ENCODE measurements around the gene OSBPL9. TPM values are rescaled to one million over a fixed set of nuclear protein-coding genes. Genes with fewer than 3 reads are reported as not detected.

Gene OSBPL9
- total RNA-seq, 1 experiment from 2014 or later: 188 TPM

DNA sequence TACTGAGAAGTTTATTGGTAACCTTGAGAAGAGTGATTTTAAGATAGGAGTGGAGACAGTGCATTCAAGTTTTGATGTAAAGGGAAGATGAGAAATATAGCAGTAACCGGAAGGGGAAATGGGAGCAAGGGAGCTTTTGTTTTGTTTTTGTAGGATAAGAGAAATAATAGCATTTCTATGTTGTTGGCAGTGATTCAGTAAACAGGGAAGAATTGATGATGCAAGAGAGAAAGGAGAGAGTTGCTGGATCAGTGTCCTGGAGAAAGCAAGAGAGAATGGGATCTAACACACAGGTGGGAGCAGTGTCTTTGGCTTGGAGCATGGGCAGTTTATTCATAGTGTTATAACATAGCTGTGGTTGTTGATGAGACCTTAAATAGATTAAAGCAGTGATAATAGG lies 56.4 kb downstream of the OSBPL9 start:
- H3K27ac ChIP-seq: no peak overlapping the region
- intact Hi-C loops (cut with micrococcal nuclease; ENCODE audit: unreplicated experiment): loop anchor here (5.0 kb wide), 1 partner anchor 89 kb away; no protein-coding TSS in a partner anchor
- no peaks in the 10 kb centered on the region for H3K9me3 ChIP-seq (ENCODE audit: insufficient read depth, low read depth)
- no peak for DNase-seq
- peaks cover 18% of the 10 kb centered on the region; the same call in 1 of the 2 replicates for H3F3A ChIP-seq (ENCODE audit: insufficient read depth, low read depth)
- POLR2A ChIA-PET (ENCODE audit: unreplicated experiment): no interaction called here
- no peaks in the 10 kb centered on the region for H3K27me3 ChIP-seq (ENCODE audit: insufficient read depth, low read depth)
- no peak overlapping the region for H3K4me3 ChIP-seq
- H3K9me2 ChIP-seq (ENCODE audit: insufficient read depth): no peaks in the 10 kb centered on the region
- no peak overlapping the region for H3K4me2 ChIP-seq
- TF ChIP-seq, protein P1, sequence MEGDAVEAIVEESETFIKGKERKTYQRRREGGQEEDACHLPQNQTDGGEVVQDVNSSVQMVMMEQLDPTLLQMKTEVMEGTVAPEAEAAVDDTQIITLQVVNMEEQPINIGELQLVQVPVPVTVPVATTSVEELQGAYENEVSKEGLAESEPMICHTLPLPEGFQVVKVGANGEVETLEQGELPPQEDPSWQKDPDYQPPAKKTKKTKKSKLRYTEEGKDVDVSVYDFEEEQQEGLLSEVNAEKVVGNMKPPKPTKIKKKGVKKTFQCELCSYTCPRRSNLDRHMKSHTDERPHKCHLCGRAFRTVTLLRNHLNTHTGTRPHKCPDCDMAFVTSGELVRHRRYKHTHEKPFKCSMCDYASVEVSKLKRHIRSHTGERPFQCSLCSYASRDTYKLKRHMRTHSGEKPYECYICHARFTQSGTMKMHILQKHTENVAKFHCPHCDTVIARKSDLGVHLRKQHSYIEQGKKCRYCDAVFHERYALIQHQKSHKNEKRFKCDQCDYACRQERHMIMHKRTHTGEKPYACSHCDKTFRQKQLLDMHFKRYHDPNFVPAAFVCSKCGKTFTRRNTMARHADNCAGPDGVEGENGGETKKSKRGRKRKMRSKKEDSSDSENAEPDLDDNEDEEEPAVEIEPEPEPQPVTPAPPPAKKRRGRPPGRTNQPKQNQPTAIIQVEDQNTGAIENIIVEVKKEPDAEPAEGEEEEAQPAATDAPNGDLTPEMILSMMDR (conservative IDR thresholded peaks at IDR 0.05): no peak
- no peak for TF ChIP-seq EZH2 (IDR thresholded peaks at IDR 0.05; ENCODE audit: low read depth)
- CTCF ChIA-PET: interaction anchor here (0.7 kb wide), 1 partner anchor 28 kb away, joined by 10 read pairs; no protein-coding TSS in a partner anchor
- no TSS peak for BruUV-seq (replicated peaks)
- H3K36me3 ChIP-seq (ENCODE audit: low read depth): peaks cover 30% of the 10 kb centered on the region
- peaks cover 13% of the 10 kb centered on the region for H3K4me1 ChIP-seq (replicated peaks; ENCODE audit: insufficient read depth)
- H4K20me1 ChIP-seq (ENCODE audit: insufficient read depth): peaks cover 12% of the 10 kb centered on the region
- H3K79me2 ChIP-seq (ENCODE audit: low read depth): peaks cover 92% of the 10 kb centered on the region
- H2AFZ ChIP-seq: no peak overlapping the region

DNA sequence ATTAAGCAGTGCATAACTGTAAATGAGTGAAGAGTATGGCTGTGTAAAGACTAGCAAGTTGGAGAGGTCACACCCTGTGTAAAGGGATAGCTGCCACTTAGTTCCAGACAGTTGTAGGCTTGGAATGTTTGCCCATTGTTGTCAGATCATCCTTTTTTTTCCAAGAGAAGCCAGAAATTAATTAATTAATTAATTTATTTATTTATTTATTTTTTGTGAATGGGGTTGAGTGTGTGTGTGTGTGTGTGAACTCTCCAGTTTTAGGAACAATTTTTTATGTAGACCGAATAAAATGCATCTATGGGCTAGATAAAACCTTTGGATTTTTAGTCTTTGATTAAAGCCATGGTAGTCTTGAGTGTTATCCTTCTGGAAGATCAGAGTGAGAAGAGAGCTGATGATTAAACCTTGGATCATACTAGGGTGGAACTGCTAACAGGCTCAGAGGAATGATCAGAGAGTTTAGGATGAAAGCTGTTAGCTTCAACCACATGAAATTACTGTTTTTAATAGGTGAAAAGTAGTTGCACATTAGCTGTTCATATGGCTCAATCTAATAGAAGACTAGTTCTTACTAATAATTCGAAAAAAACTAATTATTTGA lies 58.4 kb downstream of the OSBPL9 start:
- no TSS peak for BruUV-seq (replicated peaks)
- TF ChIP-seq EZH2 (IDR thresholded peaks at IDR 0.05; ENCODE audit: low read depth): no peak
- TF ChIP-seq, protein P1 (conservative IDR thresholded peaks at IDR 0.05): no peak
- Histone ChIP-seq H3K9me2 (ENCODE audit: insufficient read depth) (no peaks in the 10 kb centered on the region), H2AFZ (no peak overlapping the region), H3K4me2 (no peak overlapping the region), H3F3A (ENCODE audit: insufficient read depth, low read depth) (peaks cover 11% of the 10 kb centered on the region; the same call in 1 of the 2 replicates), H4K20me1 (ENCODE audit: insufficient read depth) (peaks cover 12% of the 10 kb centered on the region), H3K36me3 (ENCODE audit: low read depth) (peaks cover 16% of the 10 kb centered on the region), H3K4me3 (no peak overlapping the region), H3K9me3 (ENCODE audit: insufficient read depth, low read depth) (no peaks in the 10 kb centered on the region), H3K27me3 (ENCODE audit: insufficient read depth, low read depth) (no peaks in the 10 kb centered on the region), H3K79me2 (ENCODE audit: low read depth) (peaks cover 94% of the 10 kb centered on the region), H3K27ac (no peak overlapping the region), H3K4me1 (replicated peaks; ENCODE audit: insufficient read depth) (peaks cover 13% of the 10 kb centered on the region)
- DNase-seq: no peak
- ChIA-PET CTCF (no interaction called here), POLR2A (ENCODE audit: unreplicated experiment) (no interaction called here)
- intact Hi-C loops (cut with micrococcal nuclease; ENCODE audit: unreplicated experiment): no loop called here

DNA sequence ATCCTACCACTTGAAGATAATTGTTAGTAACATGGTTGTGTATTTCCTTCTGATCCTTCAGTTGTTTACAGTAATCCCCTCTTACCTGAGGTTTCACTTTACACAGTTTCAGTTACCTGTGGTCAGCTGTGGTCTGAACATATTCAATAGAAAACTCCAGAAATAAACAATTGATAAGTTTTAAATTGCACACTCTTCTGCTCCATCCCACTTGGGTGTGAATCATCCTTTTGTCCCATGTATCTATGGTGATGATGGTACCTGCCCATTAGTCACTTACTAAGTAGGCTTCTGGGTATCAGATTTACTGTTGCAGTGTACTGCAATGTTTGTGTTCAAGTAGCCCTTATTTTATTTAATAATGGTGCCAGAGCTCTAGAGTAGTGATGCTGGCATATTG lies 62.5 kb downstream of the OSBPL9 start:
- no TSS peak for BruUV-seq (replicated peaks)
- ChIA-PET POLR2A (ENCODE audit: unreplicated experiment) (no interaction called here), CTCF (no interaction called here)
- H2AFZ ChIP-seq: no peak overlapping the region
- no peaks in the 10 kb centered on the region for H3K4me1 ChIP-seq (replicated peaks; ENCODE audit: insufficient read depth)
- no peak overlapping the region for H3K4me2 ChIP-seq
- H3K27me3 ChIP-seq (ENCODE audit: insufficient read depth, low read depth): no peaks in the 10 kb centered on the region
- no peak overlapping the region for H3K27ac ChIP-seq
- intact Hi-C loops (cut with micrococcal nuclease; ENCODE audit: unreplicated experiment): no loop called here
- no peak for TF ChIP-seq EZH2 (IDR thresholded peaks at IDR 0.05; ENCODE audit: low read depth)
- TF ChIP-seq, protein P1 (conservative IDR thresholded peaks at IDR 0.05): no peak
- H4K20me1 ChIP-seq (ENCODE audit: insufficient read depth): peaks cover 10% of the 10 kb centered on the region; the same call in 1 of the 2 replicates
- no peaks in the 10 kb centered on the region for H3K9me3 ChIP-seq (ENCODE audit: insufficient read depth, low read depth)
- H3K36me3 ChIP-seq (ENCODE audit: low read depth): peaks cover 6% of the 10 kb centered on the region
- DNase-seq: peak in 1 of 2 experiments; percentile 53
- peaks cover 81% of the 10 kb centered on the region for H3K79me2 ChIP-seq (ENCODE audit: low read depth)
- H3F3A ChIP-seq (ENCODE audit: insufficient read depth, low read depth): peaks cover 7% of the 10 kb centered on the region; the same call in 1 of the 2 replicates
- H3K4me3 ChIP-seq: no peak overlapping the region
- H3K9me2 ChIP-seq (ENCODE audit: insufficient read depth): no peaks in the 10 kb centered on the region
